Measurements from ENCODE around the gene IL25. TPM values are rescaled to one million over a fixed set of nuclear protein-coding genes. Genes with fewer than 3 reads are reported as not detected.
"Not testable (repeated sequence)": the region's sequence is repeated elsewhere in the genome, so short reads cannot be mapped to it uniquely, and the experiment has no call there.

IL25 gene
- total and polyA plus RNA-seq, 2 of the 8 experiments (the other 6 are each of a cell fraction or from before 2014, with no cell fraction given): not detected

DNA sequence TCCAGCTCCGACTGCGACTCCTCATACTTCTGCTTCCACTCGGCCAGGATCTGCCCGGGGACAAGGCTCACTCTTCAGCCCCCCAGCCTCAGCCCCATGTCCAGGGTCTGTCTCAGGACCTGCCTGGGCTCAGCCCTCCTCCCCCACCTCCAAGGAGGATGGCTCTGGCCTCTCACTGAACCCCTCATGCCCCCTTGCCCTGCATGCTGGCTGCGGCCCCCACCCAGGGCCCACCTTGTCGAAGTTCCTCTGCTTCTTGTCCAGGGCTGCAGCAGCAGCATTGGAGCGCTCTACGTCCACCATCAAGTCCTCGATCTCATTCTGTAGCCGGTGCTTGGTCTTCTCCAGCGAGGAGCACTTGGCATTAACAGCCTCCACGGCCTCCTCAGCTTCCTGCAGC is 44.7 kb downstream of the IL25 start:
- H3K23me2 ChIP-seq (ENCODE audit: low read depth, low read length); H3K36me3 ChIP-seq (ENCODE audit: control insufficient read depth in 2 of 4, insufficient read depth in 4 of 4, low read length in 3 of 4); FAIRE-seq; H3K18ac ChIP-seq (ENCODE audit: extremely low read depth, low read length); H2BK20ac ChIP-seq (ENCODE audit: low read length); H2BK12ac ChIP-seq (ENCODE audit: low read depth, low read length); H2AFZ ChIP-seq (ENCODE audit: low read length); H3K4me1 ChIP-seq (replicated peaks in 1 of 4; ENCODE audit: control insufficient read depth in 3 of 4, insufficient read depth in 4 of 4, low read length in 3 of 4); H2BK5ac ChIP-seq (ENCODE audit: low read depth, low read length); H3K79me1 ChIP-seq (ENCODE audit: low read depth, low read length); H3K4me3 ChIP-seq (ENCODE audit: extremely low read depth in 1 of 4, insufficient read depth in 2 of 4, low read depth in 3 of 4, low read length in 4 of 4); H3K14ac ChIP-seq (ENCODE audit: insufficient read length); H3K23ac ChIP-seq (ENCODE audit: insufficient read length); H3K27me3 ChIP-seq (replicated peaks in 1 of 4; ENCODE audit: control insufficient read depth in 3 of 4, extremely low read depth in 1 of 4, insufficient read depth in 3 of 4, low read length in 3 of 4); H3K9ac ChIP-seq (replicated peaks in 1 of 4; ENCODE audit: extremely low read depth in 1 of 4, low read depth in 3 of 4, low read length in 3 of 4); H3K9me3 ChIP-seq (ENCODE audit: insufficient read depth in 2 of 2, low read depth in 1 of 2, low read length in 1 of 2); H3K4me2 ChIP-seq (ENCODE audit: insufficient read depth in 1 of 2, low read depth in 2 of 2, low read length in 2 of 2); H4K20me1 ChIP-seq (replicated peaks in 1 of 2; ENCODE audit: control insufficient read depth in 1 of 2, insufficient read depth in 2 of 2, low read length in 2 of 2); H3K27ac ChIP-seq (ENCODE audit: low read depth, low read length); H2BK120ac ChIP-seq (replicated peaks; ENCODE audit: low read depth, low read length); DNase-seq (ENCODE audit: low read depth in 1 of 2, low spot score in 2 of 2); H3K56ac ChIP-seq (replicated peaks; ENCODE audit: insufficient read length, low read depth, low read length); H4K91ac ChIP-seq (replicated peaks; ENCODE audit: insufficient read length, low read length); H3K79me2 ChIP-seq (ENCODE audit: control insufficient read depth in 1 of 2, insufficient read depth in 2 of 2, low read length in 2 of 2); H4K5ac ChIP-seq (ENCODE audit: insufficient read length, low read depth, low read length); H4K8ac ChIP-seq (ENCODE audit: extremely low read depth, insufficient read depth, low read length); H3K4ac ChIP-seq (replicated peaks; ENCODE audit: insufficient read length, low read depth, low read length); H2AK5ac ChIP-seq (ENCODE audit: low read depth, low read length); H2BK15ac ChIP-seq (ENCODE audit: low read length): not testable (repeated sequence)
- WGBS, 2 experiments (ENCODE audit: extremely low coverage in 1 of 2, insufficient coverage in 1 of 2, insufficient read length in 1 of 2, insufficient replicate concordance in 2 of 2, low coverage in 1 of 2, low lambda C conversion rate in 2 of 2, missing lambda C conversion rate in 1 of 2): 99% methylated on average over 11 of the region's 12 CpGs; no CpG with 5 or more reads in 1 of the 2 experiments
- POLR2A ChIA-PET (ENCODE audit: partially characterized antibody): interaction anchor here (0.6 kb wide), 1 partner anchor 734 kb away, joined by 3 read pairs; no protein-coding TSS in a partner anchor
- CTCF ChIA-PET (ENCODE audit: partially characterized antibody): interaction anchor here (0.7 to 2.3 kb wide), 4 partner anchors 9 to 90 kb away, joined by 3 to 6 read pairs (median 4); no protein-coding TSS in a partner anchor

Measured in H1 (cell line).